SK-N-SH treated with all-trans-retinoic acid at 6 μM for 48 hours (cell line): Measurements from ENCODE around the gene NANP.

Experiments used
- ARNTL ChIP-seq: fragments of 450-650 bp; formaldehyde crosslinking; IDR thresholded peaks from 2 replicates; pipeline ENCODE4 v1.5.0; 2020; ENCODE audit warnings: low read depth, mild to moderate bottlenecking, moderate library complexity, borderline replicate concordance
- CSRNP3 ChIP-seq: fragments of 250-450 bp; sonication (Bioruptor Pico); IDR thresholded peaks from 2 replicates; pipeline ENCODE4 v1.5.1; 2021; ENCODE audit warnings: mild to moderate bottlenecking, moderate library complexity
- PATZ1 ChIP-seq: fragments of 250-450 bp; sonication (Bioruptor Pico); IDR thresholded peaks from 2 replicates; pipeline ENCODE4 v1.8.0; 2020; ENCODE audit warnings: mild to moderate bottlenecking, moderate library complexity, borderline replicate concordance
- POU6F1 ChIP-seq: fragments of 250-450 bp; sonication (Bioruptor Pico); IDR thresholded peaks from 2 replicates; pipeline ENCODE4 v1.8.0; 2021; ENCODE audit warnings: low read depth, mild to moderate bottlenecking, moderate library complexity, borderline replicate concordance
- TOX ChIP-seq: fragments of 250-450 bp; sonication (Bioruptor Pico); IDR thresholded peaks from 2 replicates; pipeline ENCODE4 v1.8.0; 2021; ENCODE audit warnings: mild to moderate bottlenecking, moderate library complexity, borderline replicate concordance
- ZC3H10 ChIP-seq: fragments of 250-450 bp; sonication (Bioruptor Pico); IDR thresholded peaks from 2 replicates; pipeline ENCODE4 v1.5.1; 2021; ENCODE audit warnings: mild to moderate bottlenecking, moderate library complexity
- ZFP3 ChIP-seq: fragments of 250-450 bp; sonication (Bioruptor Pico); IDR thresholded peaks from 2 replicates; pipeline ENCODE4 v1.5.0; 2020; ENCODE audit warnings: mild to moderate bottlenecking, moderate library complexity

- TF ChIP-seq CSRNP3 (CRISPR knock-in tag) (no peak), PATZ1 (CRISPR knock-in tag) (no peak), POU6F1 (CRISPR knock-in tag) (no peak), TOX (CRISPR knock-in tag) (no peak), ZC3H10 (no peak), ARNTL (CRISPR knock-in tag) (no peak), ZFP3 (no peak)
Observed at GRCh38 chr20:25622049-25622448, 1.8 kb downstream of the NANP start.
